Muscle of arm (tissue), 12 donors: ENCODE results near the gene CMTM7. TPM values are rescaled to one million over a fixed set of nuclear protein-coding genes. Genes with fewer than 3 reads are reported as not detected.

Experiments
- DNase-seq: peaks from one replicate; pipeline ENCODE4 v3.0.0-alpha.2; 2013
- polyA plus RNA-seq, 12 donors: library from polyadenylated mRNA; unstranded; fragments of 120-200 nt; gene quantifications; one replicate each; pipeline ENCODE4 v1.2.1, GENCODE V29; 2013; ENCODE audit not compliant: insufficient read length in 12 of 12

The CMTM7 gene
- polyA plus RNA-seq, 12 donors, result 11.7 to 30.2 (median 17.4) TPM; not detected in 1

DNA sequence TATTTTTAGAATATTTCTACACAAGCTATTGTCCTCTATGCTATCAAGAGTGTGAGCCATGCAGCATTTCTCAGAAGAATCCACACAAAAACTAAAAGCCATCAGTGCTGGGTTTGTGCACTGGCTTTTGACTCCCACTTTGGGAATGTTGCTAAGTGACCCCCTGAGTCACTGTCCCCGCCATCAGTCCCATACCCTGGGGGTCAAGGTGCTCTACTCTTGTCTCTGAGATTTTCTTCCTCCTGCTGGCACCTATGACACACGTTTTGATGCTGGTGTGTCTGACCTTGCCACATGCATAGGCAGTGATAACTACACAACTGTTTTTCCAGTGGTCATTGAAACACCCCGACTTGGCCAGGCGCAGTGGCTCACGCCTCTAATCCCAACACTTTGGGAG lies 19.8 kb downstream of the CMTM7 start:
- no peak for DNase-seq

GRCh38 chr3:32412887-32413286 lies 21.2 kb downstream of the CMTM7 start:
- no peak for DNase-seq

DNA sequence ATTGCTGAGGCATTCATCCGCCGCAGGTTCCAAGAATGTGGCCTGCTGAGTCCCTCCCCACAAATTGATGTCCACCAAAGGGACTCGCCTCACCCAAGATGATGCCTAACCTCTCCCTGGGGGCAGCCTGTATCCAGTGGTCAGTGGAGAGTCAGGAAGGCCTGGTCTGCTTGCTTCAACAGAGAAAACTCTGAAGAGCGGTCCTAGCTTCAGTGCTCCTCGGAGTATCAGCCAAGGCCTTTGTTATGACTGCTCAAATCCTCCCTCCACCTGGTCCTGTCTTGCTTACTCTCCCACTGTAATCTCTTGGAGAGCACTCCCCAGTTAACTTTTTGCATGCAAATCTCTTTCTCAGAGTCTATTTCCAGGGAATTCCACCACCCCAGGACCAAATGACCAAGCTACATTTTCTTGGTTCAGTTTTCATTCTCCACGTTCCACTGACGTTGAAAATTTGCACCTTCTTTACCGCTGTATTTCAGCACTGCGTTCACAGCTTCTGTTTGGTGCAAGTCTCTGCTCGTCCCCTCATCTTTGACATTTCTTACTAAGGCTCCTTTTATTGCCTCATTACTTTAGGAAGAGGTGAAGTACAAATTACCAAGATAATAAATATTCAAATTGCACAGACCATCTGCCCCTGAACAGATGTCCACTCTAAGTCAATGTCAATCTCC lies 22.3 kb downstream of the CMTM7 start:
- no peak for DNase-seq

- DNase-seq, result no peak
Measured at GRCh38 chr3:32414522-32415202, 23.0 kb downstream of the CMTM7 start.

DNA sequence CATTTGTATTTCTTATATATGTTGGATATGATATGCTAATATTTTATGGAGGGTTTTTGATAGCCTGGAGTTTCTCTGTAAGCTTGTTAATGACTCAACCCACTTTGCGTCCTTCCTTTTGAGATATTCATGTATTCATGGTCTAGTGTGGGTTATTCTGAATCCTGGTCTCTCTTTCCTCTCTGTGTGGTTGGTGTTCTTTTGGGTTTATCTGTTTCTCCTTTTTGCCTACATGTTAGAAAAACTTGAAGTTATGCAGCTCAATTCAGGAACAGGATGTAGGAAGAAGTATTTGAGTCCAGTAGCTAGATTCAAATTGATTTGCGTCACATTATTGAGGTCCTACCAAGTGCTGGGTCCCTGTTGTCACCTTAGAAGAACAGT lies 28.1 kb downstream of the CMTM7 start:
- no peak for DNase-seq

DNA sequence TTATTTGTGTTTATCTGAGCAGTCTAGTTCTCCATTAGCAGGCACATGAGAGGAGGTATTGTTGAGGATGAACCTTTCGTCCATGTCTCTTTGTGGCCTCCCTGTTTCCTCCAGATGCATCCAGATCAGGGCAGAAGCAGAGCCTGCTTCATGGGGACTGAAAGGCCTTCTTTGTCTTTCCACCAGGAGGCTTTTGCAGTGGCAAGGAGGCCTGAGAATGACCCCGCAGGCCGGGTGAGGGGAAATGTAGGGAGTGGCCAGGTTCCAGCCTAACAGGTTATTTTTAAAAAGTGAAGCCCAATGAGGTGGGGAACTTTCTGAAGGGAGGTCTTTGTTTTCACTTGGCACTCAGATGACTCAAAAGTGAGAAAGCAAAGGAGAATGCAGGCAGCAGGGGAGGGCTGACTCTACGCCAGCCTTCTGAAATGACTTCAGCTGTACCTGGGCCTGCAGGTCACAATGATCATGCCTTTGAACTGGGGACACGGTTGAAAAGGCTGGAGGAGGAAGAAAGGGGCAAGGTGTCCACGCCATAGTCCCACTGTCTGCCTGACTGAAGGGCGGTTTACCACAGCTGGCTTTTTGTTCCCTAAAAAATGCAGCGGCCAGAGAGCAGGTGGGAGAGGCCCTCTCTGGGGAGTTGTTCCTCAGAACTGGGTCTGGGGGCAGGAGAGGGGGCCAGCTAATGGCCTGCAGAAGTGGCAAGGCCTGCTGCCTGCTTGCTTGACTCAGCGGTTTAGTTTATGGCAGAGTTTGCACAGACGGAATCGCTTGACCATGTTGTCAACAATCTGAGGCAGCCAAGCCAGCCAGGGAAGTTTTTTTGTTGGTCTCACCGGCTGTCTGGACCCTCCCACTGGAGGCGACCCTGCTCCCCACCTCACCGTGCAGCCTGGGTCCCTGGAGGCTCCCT lies 28.7 kb downstream of the CMTM7 start:
- DNase-seq, result no peak

DNA sequence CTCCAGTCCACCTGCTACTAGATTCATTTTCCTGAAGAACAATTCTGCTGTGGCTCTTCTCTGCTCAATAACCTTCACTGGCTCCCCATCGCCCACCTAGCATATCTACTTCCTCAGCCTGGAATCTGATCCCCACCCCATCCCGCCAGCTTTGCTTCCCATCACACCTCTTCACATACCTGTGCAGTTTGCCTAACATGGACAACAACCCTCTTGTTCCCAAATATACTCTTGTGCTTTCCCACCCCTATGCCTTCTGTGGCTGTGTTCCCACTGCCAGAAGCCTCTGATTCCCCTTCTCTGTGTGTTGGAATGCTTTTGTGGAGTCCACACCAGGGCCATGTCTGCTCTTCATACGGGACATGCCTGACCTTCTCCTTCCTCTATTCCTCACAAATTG lies 29.5 kb downstream of the CMTM7 start:
- no peak for DNase-seq

DNA sequence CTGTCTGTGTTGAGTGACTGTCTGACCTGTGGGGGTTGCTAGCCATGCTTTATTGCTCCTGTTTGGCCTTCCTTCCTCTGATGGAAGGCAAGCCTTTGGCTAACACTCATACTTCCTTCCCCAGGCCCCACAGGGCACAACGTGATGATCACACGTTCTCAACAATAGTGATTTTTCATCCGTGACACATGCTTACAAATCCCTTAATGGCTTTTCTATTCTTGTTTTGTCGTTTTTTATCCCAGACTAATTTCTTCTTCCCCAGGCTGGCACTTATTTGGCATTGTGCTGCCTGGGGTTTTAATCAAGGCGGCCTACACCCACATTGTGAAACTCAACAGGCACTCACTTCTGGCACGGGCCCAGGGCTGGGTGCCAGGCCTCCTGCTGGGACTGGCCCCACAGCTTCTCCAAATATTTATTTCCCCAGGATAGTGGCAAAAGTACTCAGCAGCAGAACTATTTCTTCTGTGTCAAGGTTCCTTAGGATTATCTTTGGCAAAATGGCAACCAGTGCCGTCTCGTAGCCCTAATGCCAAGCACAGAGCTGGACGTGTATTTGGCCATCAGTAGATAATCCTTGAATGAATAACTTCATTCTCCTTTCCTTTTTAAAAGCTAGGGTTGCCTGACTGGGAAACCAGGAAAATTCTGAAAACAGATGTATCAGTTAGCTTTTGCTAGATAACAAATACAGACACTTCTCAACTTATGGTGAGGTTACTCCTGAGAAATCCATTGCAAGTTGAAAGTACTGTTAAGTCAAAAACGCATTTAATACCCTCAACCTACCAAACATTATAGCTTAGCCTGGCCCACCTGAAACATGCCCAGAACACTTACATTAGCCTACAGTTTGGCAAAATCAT lies 30.6 kb downstream of the CMTM7 start:
- peak; percentile 31 for DNase-seq

- no peak for DNase-seq
Measured at GRCh38 chr3:32422943-32423342, 31.3 kb downstream of the CMTM7 start.

- no peak for DNase-seq
Measured at GRCh38 chr3:32423534-32423933, 31.9 kb downstream of the CMTM7 start.

GRCh38 chr3:32423956-32424557 lies 32.4 kb downstream of the CMTM7 start:
- DNase-seq, result no peak

DNA sequence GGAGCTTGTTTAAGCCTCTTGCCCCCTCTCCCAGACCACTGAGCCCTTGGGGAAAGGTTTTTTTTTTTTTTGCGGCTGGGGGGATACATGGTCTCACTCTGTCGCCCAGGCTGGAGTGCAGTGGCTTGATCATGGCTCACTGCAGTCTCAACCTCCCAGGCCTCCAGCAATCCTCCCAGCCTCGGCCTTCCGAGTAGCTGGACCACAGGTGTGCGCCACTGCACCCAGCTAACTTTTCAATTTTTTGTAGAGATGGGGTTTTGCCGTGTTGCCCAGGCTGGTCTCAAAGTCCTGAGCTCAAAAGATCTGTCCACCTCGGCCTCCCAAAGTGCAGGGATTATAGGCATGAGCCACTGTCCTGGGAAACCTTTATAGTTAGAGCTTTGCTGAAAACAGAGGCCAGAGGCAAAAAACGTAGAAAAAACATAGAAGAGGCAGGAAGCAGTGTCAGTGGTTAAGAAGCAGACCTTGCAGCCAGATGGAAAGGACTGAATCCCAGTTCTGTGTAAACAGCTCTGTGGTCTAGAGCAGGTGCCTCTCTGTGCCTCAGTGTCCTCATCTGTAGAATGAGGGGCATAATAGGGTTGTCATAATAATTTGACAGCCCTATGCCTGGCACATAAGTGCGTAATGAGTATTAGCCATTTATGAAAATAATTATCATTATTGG lies 33.1 kb downstream of the CMTM7 start:
- DNase-seq, result no peak

DNA sequence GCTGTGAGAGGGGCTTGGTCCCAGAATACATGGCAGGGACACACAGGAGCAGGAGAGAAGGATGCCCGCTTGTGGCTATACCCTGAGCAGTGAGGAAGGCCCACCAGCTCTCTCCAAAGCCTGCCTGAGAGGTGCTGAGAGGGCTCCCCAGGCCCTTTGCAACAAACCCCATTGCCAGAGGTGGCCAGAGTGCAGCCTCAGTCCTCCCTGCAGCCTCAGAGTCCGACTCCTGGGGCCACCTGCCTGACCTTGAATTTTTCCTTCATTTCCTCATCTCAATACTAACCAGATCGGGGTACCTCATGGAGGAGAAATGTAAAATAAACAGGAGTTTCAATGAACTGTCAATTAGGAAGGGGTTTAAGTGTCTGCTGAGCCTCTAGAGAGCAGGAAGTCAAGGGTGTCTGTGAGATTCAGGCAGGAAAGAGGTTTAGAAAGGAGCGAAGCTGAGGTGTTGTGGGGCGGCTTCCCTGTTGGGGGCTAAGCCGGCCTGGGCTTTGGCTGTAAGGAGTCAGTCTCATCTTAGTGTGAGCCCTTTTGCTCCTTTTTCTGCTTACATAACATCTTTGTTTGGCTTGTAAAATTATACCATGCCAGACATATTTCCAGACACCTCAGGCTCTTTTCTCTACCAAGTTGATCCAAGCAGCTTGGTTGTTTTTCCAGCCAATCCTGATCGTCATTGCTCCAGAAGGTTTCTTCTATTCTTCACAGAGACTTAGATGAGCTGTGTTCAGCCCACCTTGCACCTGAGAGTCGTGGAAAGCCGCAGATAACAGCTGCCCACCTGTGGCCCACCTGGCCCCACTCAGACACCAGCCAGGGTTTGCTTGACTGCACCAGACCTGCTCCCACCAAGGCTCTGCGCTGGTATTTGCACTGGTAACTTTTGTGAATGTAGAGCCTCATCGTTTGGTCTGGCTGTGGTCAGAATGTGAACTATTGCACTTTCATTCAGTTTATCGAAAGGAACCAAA lies 36.7 kb downstream of the CMTM7 start:
- no peak for DNase-seq

GRCh38 chr3:32430900-32431299 lies 39.2 kb downstream of the CMTM7 start:
- no peak for DNase-seq

GRCh38 chr3:32431481-32431880 lies 39.8 kb downstream of the CMTM7 start:
- DNase-seq, result no peak

GRCh38 chr3:32432045-32432710 lies 40.5 kb downstream of the CMTM7 start:
- no peak for DNase-seq

- DNase-seq, result no peak
Measured at GRCh38 chr3:32432711-32433530, 41.3 kb downstream of the CMTM7 start.

GRCh38 chr3:32434206-32434605 lies 42.6 kb downstream of the CMTM7 start:
- no peak for DNase-seq
